H9 (cell line): Measurements from ENCODE around the gene FYCO1. TPM values are rescaled to one million over a fixed set of nuclear protein-coding genes. Genes with fewer than 3 reads are reported as not detected.
A peak's percentile ranks its signal among the peaks of the same experiment; 100 is the strongest.

Experiments used
- DNase-seq: peaks from one replicate; pipeline ENCODE4 v3.0.0-alpha.2; 2017
- H2AFZ ChIP-seq: one replicate; pipeline ENCODE4 v1.6.1; 2013; ENCODE audit warnings: mild to moderate bottlenecking, low read length, control low read depth, moderate library complexity
- H2AK5ac ChIP-seq: 2 replicates; pipeline ENCODE4 v1.6.1; 2013; ENCODE audit warnings: low read length, control low read depth, mixed read lengths; ENCODE audit not compliant: insufficient read length
- H2BK120ac ChIP-seq: one replicate; pipeline ENCODE4 v1.6.1; 2013; ENCODE audit warnings: low read depth, mild to moderate bottlenecking, low read length, control low read depth, inconsistent platforms; ENCODE audit not compliant: poor library complexity, severe bottlenecking
- H2BK12ac ChIP-seq: 2 replicates; pipeline ENCODE4 v1.6.1; 2013; ENCODE audit warnings: low read length, control low read depth, mixed read lengths, low read depth; ENCODE audit not compliant: insufficient read length
- H2BK15ac ChIP-seq: 2 replicates; pipeline ENCODE4 v1.6.1; 2013; ENCODE audit warnings: low read depth, low read length, control low read depth
- H2BK20ac ChIP-seq: one replicate; pipeline ENCODE4 v1.6.1; 2013; ENCODE audit warnings: low read depth, mild to moderate bottlenecking, low read length, control low read depth, inconsistent platforms; ENCODE audit not compliant: poor library complexity, severe bottlenecking
- H2BK5ac ChIP-seq: 2 replicates; pipeline ENCODE4 v1.6.1; 2013; ENCODE audit warnings: low read length, control low read depth, mixed read lengths; ENCODE audit not compliant: insufficient read length
- H3K14ac ChIP-seq: 2 replicates; pipeline ENCODE4 v1.6.1; 2013; ENCODE audit warnings: low read length, control low read depth; ENCODE audit not compliant: insufficient read depth
- H3K18ac ChIP-seq: 2 replicates; pipeline ENCODE4 v1.6.1; 2013; ENCODE audit warnings: low read depth, mild to moderate bottlenecking, mixed read lengths, low read length, control low read depth; ENCODE audit not compliant: insufficient read length
- H3K23ac ChIP-seq: 2 replicates; pipeline ENCODE4 v1.6.1; 2013; ENCODE audit warnings: low read length, control low read depth, mixed read lengths, low read depth; ENCODE audit not compliant: insufficient read length
- H3K23me2 ChIP-seq: 2 replicates; pipeline ENCODE4 v1.6.1; 2013; ENCODE audit warnings: low read depth, mild to moderate bottlenecking, mixed read lengths, low read length, control low read depth; ENCODE audit not compliant: insufficient read length, poor library complexity, severe bottlenecking
- H3K27ac ChIP-seq: 2 replicates; pipeline ENCODE4 v1.5.1; 2013; ENCODE audit warnings: low read length, control low read depth, mixed read lengths, low read depth; ENCODE audit not compliant: insufficient read length
- H3K27me3 ChIP-seq: 2 replicates; pipeline ENCODE4 v1.6.1; 2013; ENCODE audit warnings: low read length, control low read depth, inconsistent platforms; ENCODE audit not compliant: insufficient read depth
- H3K4ac ChIP-seq: 2 replicates; pipeline ENCODE4 v1.6.1; 2013; ENCODE audit warnings: low read depth, mild to moderate bottlenecking, control low read depth, inconsistent platforms, low read length, moderate library complexity
- H3K4me1 ChIP-seq: 2 replicates; pipeline ENCODE4 v1.6.1; 2013; ENCODE audit warnings: low read length, control low read depth, inconsistent platforms; ENCODE audit not compliant: insufficient read depth
- H3K4me2 ChIP-seq: 2 replicates; pipeline ENCODE4 v1.6.1; 2013; ENCODE audit warnings: low read length, control low read depth, mixed read lengths; ENCODE audit not compliant: insufficient read length, insufficient read depth
- H3K56ac ChIP-seq: 2 replicates; pipeline ENCODE4 v1.6.1; 2013; ENCODE audit warnings: low read depth, mild to moderate bottlenecking, mixed read lengths, low read length, control low read depth; ENCODE audit not compliant: insufficient read length
- H3K79me1 ChIP-seq: 2 replicates; pipeline ENCODE4 v1.6.1; 2013; ENCODE audit warnings: low read depth, mild to moderate bottlenecking, moderate library complexity, low read length, control low read depth, inconsistent platforms; ENCODE audit not compliant: insufficient read depth, poor library complexity, severe bottlenecking
- H3K79me2 ChIP-seq: 2 replicates; pipeline ENCODE4 v1.6.1; 2013; ENCODE audit warnings: low read length, control low read depth, inconsistent platforms; ENCODE audit not compliant: insufficient read depth
- H3K9ac ChIP-seq: 2 replicates; pipeline ENCODE4 v1.6.1; 2013; ENCODE audit warnings: low read length, control low read depth, mixed read lengths; ENCODE audit not compliant: insufficient read length; ENCODE audit errors: extremely low read depth
- H3K9me3 ChIP-seq: one replicate; pipeline ENCODE4 v1.6.1; 2013; ENCODE audit warnings: low read depth, low read length, inconsistent platforms; ENCODE audit not compliant: control insufficient read depth
- H3T11ph ChIP-seq: one replicate; pipeline ENCODE4 v1.6.1; 2013; ENCODE audit warnings: mild to moderate bottlenecking, low read length, control low read depth, inconsistent platforms
- H4K20me1 ChIP-seq: one replicate; pipeline ENCODE4 v1.6.1; 2013; ENCODE audit not compliant: control insufficient read depth, insufficient read length, insufficient read depth
- H4K5ac ChIP-seq: 2 replicates; pipeline ENCODE4 v1.6.1; 2013; ENCODE audit warnings: low read depth, mild to moderate bottlenecking, mixed read lengths, low read length, control low read depth; ENCODE audit not compliant: insufficient read length
- H4K8ac ChIP-seq: replicated peaks from 2 replicates; pipeline ENCODE4 v1.6.1; 2013; ENCODE audit warnings: low read length, control low read depth, mixed read lengths, low read depth; ENCODE audit not compliant: insufficient read length
- H4K91ac ChIP-seq: 2 replicates; pipeline ENCODE4 v1.6.1; 2013; ENCODE audit warnings: low read depth, mild to moderate bottlenecking, moderate library complexity, mixed read lengths, low read length, control low read depth; ENCODE audit not compliant: insufficient read length
- H3K27ac Mint-ChIP-seq, 3 experiments: 2 replicates in 2 of 3; 3 replicates in 1 of 3; pipeline ENCODE4 v1.8.0; 2020 to 2021; ENCODE audit warnings: mixed read lengths in 3 of 3, mild to moderate bottlenecking in 1 of 3, moderate library complexity in 1 of 3
- H3K27me3 Mint-ChIP-seq: 2 replicates; pipeline ENCODE4 v1.8.0; 2021; ENCODE audit warnings: low read depth, mild to moderate bottlenecking, moderate library complexity, mixed read lengths
- H3K36me3 Mint-ChIP-seq, 3 experiments: 2 replicates in 2 of 3; 3 replicates in 1 of 3; pipeline ENCODE4 v1.8.0; 2020 to 2021; ENCODE audit warnings: low read depth in 3 of 3, mixed read lengths in 3 of 3; ENCODE audit not compliant: insufficient read depth in 1 of 3
- H3K4me1 Mint-ChIP-seq, 2 experiments: 2 replicates each; pipeline ENCODE4 v1.8.0; 2020; ENCODE audit warnings: mixed read lengths in 2 of 2
- H3K4me3 Mint-ChIP-seq, 2 experiments: 2 replicates in 1 of 2; 3 replicates in 1 of 2; pipeline ENCODE4 v1.8.0; 2020 to 2021; ENCODE audit warnings: mild to moderate bottlenecking in 2 of 2, mixed read lengths in 2 of 2, moderate library complexity in 1 of 2
- H3K9me3 Mint-ChIP-seq, 2 experiments: 2 replicates in 1 of 2; 3 replicates in 1 of 2; pipeline ENCODE4 v1.8.0; 2020; ENCODE audit warnings: mild to moderate bottlenecking in 2 of 2, mixed read lengths in 2 of 2, moderate library complexity in 1 of 2
- WGBS: extraction: QIAGEN DNeasy Blood & Tissue Kit; methylation state at CpG from one replicate; pipeline ENCODE4 v1.1.7; 2013; ENCODE audit warnings: missing lambda C conversion rate, low lambda C conversion rate, mixed read lengths; ENCODE audit not compliant: insufficient read length; ENCODE audit errors: extremely low coverage; 5-methylcytosine and 5-hydroxymethylcytosine counted together
- total RNA-seq: library from RNA; stranded (reverse); gene quantifications from 2 replicates; pipeline ENCODE4 v1.2.1, GENCODE V29; 2021
- TF ChIP-seq, protein P1 (sequence below): fragments of 200-600 bp; sonication (generic); conservative IDR thresholded peaks from 3 replicates; pipeline ENCODE4 v1.8.0; 2021; ENCODE audit warnings: antibody characterized with exemption, mild to moderate bottlenecking

The FYCO1 gene
- total RNA-seq, 1 experiment from 2014 or later: 10.4 TPM

DNA sequence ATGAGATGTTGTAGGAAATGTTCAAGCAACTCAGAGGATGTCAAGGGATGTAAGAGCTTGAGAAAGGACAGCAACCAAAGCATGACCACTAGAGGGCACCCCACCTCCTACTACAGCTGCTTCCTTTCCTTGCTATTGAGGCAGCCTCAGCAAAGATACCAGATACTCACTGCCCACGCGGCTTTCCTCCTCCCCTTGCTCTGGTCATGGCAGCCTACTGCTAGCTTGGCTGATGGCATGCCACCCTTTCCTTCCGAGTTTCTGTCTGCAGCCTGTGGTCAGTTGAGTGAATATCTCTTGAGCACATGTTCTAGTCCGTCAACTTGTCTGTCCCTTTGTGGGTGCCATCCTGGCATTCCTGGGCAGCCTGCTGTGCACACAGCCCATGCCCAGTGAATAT lies 56.8 kb downstream of the FYCO1 start:
- no peak overlapping the region for H2AFZ ChIP-seq
- H3K4me2 ChIP-seq: no peak overlapping the region
- no peak overlapping the region for H3K56ac ChIP-seq
- H3K27me3 ChIP-seq: no peaks in the 10 kb centered on the region
- WGBS: no CpG with 5 or more reads among the region's 4 CpGs
- H2BK5ac ChIP-seq: no peak overlapping the region
- H3K23ac ChIP-seq: no peak overlapping the region
- Mint-ChIP-seq H3K36me3 (peaks cover 9 to 36% (median 32%) of the 10 kb centered on the region in 3 experiments; a peak in 5 of 7 replicates), H3K4me3 (no peak overlapping the region), H3K27ac (peak overlapping the region in 1 of 3 experiments; percentile 31; a peak in 1 of 7 replicates), H3K9me3 (no peaks in the 10 kb centered on the region), H3K4me1 (peaks cover 16 to 20% of the 10 kb centered on the region in 2 experiments), H3K27me3 (no peaks in the 10 kb centered on the region)
- H3K4ac ChIP-seq: no peak overlapping the region
- no peaks in the 10 kb centered on the region for H3K79me1 ChIP-seq
- TF ChIP-seq, protein P1, sequence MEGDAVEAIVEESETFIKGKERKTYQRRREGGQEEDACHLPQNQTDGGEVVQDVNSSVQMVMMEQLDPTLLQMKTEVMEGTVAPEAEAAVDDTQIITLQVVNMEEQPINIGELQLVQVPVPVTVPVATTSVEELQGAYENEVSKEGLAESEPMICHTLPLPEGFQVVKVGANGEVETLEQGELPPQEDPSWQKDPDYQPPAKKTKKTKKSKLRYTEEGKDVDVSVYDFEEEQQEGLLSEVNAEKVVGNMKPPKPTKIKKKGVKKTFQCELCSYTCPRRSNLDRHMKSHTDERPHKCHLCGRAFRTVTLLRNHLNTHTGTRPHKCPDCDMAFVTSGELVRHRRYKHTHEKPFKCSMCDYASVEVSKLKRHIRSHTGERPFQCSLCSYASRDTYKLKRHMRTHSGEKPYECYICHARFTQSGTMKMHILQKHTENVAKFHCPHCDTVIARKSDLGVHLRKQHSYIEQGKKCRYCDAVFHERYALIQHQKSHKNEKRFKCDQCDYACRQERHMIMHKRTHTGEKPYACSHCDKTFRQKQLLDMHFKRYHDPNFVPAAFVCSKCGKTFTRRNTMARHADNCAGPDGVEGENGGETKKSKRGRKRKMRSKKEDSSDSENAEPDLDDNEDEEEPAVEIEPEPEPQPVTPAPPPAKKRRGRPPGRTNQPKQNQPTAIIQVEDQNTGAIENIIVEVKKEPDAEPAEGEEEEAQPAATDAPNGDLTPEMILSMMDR: peak; percentile 89
- H2BK15ac ChIP-seq: no peak overlapping the region
- no peak overlapping the region for H3K18ac ChIP-seq
- H2BK20ac ChIP-seq: no peak overlapping the region
- no peak overlapping the region for H2AK5ac ChIP-seq
- peak; percentile 85 for DNase-seq
- no peak overlapping the region for H4K8ac ChIP-seq
- H3T11ph ChIP-seq: no peak overlapping the region
- no peaks in the 10 kb centered on the region for H4K20me1 ChIP-seq
- H3K23me2 ChIP-seq: no peaks in the 10 kb centered on the region
- H3K79me2 ChIP-seq: no peaks in the 10 kb centered on the region
- H3K27ac ChIP-seq: no peak overlapping the region
- no peak overlapping the region for H2BK12ac ChIP-seq
- H3K14ac ChIP-seq: no peak overlapping the region
- no peaks in the 10 kb centered on the region for H3K9me3 ChIP-seq
- H2BK120ac ChIP-seq: no peak overlapping the region
- H3K9ac ChIP-seq: no peak overlapping the region
- no peaks in the 10 kb centered on the region for H3K4me1 ChIP-seq
- no peak overlapping the region for H4K91ac ChIP-seq
- no peak overlapping the region for H4K5ac ChIP-seq
